Liver (tissue), 9 donors: Measurements from ENCODE around the gene TLE4. TPM values are rescaled to one million over a fixed set of nuclear protein-coding genes. Genes with fewer than 3 reads are reported as not detected.

Experiments used
- DNase-seq: peaks from one replicate; pipeline ENCODE4 v3.0.0-alpha.2; 2017; ENCODE audit warnings: low spot score
- H3K27ac ChIP-seq, 2 donors: one replicate each; pipeline ENCODE4 v1.7.0; 2013; ENCODE audit warnings: inconsistent platforms in 2 of 2, low read length in 2 of 2, control low read depth in 1 of 2, low read depth in 1 of 2, mild to moderate bottlenecking in 1 of 2
- H3K27me3 ChIP-seq, 4 donors: one replicate each; pipeline versions ENCODE4 v1.6.1 to v1.7.0; 2013; ENCODE audit warnings: low read length in 3 of 4, inconsistent platforms in 1 of 4, mild to moderate bottlenecking in 1 of 4, moderate library complexity in 1 of 4; ENCODE audit not compliant: control insufficient read depth in 4 of 4, insufficient read depth in 4 of 4
- H3K36me3 ChIP-seq, 4 donors: one replicate each; pipeline versions ENCODE4 v1.6.1 to v1.7.0; 2013; ENCODE audit warnings: low read length in 3 of 4, mild to moderate bottlenecking in 3 of 4, low read depth in 1 of 4, moderate library complexity in 1 of 4; ENCODE audit not compliant: control insufficient read depth in 4 of 4, insufficient read depth in 3 of 4
- H3K4me1 ChIP-seq, 4 donors: one replicate each; pipeline versions ENCODE4 v1.6.1 to v1.7.0; 2013; ENCODE audit warnings: low read length in 3 of 4, mild to moderate bottlenecking in 3 of 4, moderate library complexity in 1 of 4; ENCODE audit not compliant: control insufficient read depth in 4 of 4, insufficient read depth in 4 of 4
- H3K4me3 ChIP-seq, 3 donors: one replicate each; pipeline versions ENCODE4 v1.6.1 to v1.7.0; 2013; ENCODE audit warnings: low read length in 3 of 3, control low read depth in 1 of 3, low read depth in 1 of 3, mild to moderate bottlenecking in 1 of 3
- H3K9ac ChIP-seq, 2 donors: one replicate each; pipeline ENCODE4 v1.7.0; 2013; ENCODE audit warnings: low read length in 2 of 2, mild to moderate bottlenecking in 2 of 2, moderate library complexity in 2 of 2, control low read depth in 1 of 2, low read depth in 1 of 2
- H3K9me3 ChIP-seq, 4 donors: one replicate each; pipeline versions ENCODE4 v1.6.1 to v1.7.0; 2013; ENCODE audit warnings: low read length in 3 of 4; ENCODE audit not compliant: control insufficient read depth in 4 of 4
- EGR1 ChIP-seq, 2 donors: IDR thresholded peaks; 2 replicates each; pipeline ENCODE4 v1.6.1; 2016 to 2018; ENCODE audit warnings: antibody characterized with exemption in 2 of 2, low read depth in 2 of 2
- FOXA1 ChIP-seq: IDR thresholded peaks from 2 replicates; pipeline ENCODE4 v1.6.1; 2016; ENCODE audit warnings: antibody characterized with exemption
- FOXA2 ChIP-seq: IDR thresholded peaks from 2 replicates; pipeline ENCODE4 v1.6.1; 2016; ENCODE audit warnings: antibody characterized with exemption
- GABPA ChIP-seq, 2 donors: IDR thresholded peaks in 1 of 2; conservative IDR thresholded peaks in 1 of 2; 2 replicates each; pipeline ENCODE4 v1.6.1; 2016; ENCODE audit warnings: antibody characterized with exemption in 2 of 2, mild to moderate bottlenecking in 1 of 2, moderate library complexity in 1 of 2
- HNF4A ChIP-seq, 2 donors: conservative IDR thresholded peaks; 2 replicates each; pipeline ENCODE4 v1.6.1; 2016; ENCODE audit warnings: antibody characterized with exemption in 2 of 2, mild to moderate bottlenecking in 2 of 2
- HNF4G ChIP-seq: IDR thresholded peaks from 2 replicates; pipeline ENCODE4 v1.6.1; 2016; ENCODE audit warnings: antibody characterized with exemption
- JUND ChIP-seq, 2 donors: IDR thresholded peaks; 2 replicates each; pipeline ENCODE4 v1.6.1; 2016; ENCODE audit warnings: antibody characterized with exemption in 2 of 2
- RXRA ChIP-seq, 2 donors: IDR thresholded peaks; 2 replicates each; pipeline ENCODE4 v1.6.1; 2017 to 2018; ENCODE audit warnings: antibody characterized with exemption in 2 of 2, mild to moderate bottlenecking in 1 of 2
- TAF1 ChIP-seq: conservative IDR thresholded peaks from 2 replicates; pipeline ENCODE4 v1.6.1; 2016; ENCODE audit warnings: antibody characterized with exemption, mild to moderate bottlenecking
- YY1 ChIP-seq: IDR thresholded peaks from 2 replicates; pipeline ENCODE4 v1.6.1; 2016; ENCODE audit warnings: antibody characterized with exemption, mild to moderate bottlenecking
- WGBS: extraction: QIAGEN DNeasy Blood & Tissue Kit; methylation state at CpG from one replicate; pipeline ENCODE4 v1.1.7; 2013; 5-methylcytosine and 5-hydroxymethylcytosine counted together
- polyA plus RNA-seq, 2 donors: library from polyadenylated mRNA; stranded (reverse) in 1 of 2; unstranded in 1 of 2; fragments of 200-250 nt in 1 of 2; fragments of >200 nt in 1 of 2; fragmentation: Nextera tagmentation in 1 of 2; extraction: Ambion mirVana in 1 of 2; gene quantifications; one replicate each; pipeline versions ENCODE4 v1.2.1 to v1.2.3, GENCODE V29; 2013 to 2015
- total RNA-seq, 2 donors: library from RNA; depleted of rRNA; stranded (reverse); fragments of >200 nt; gene quantifications; one replicate each; pipeline ENCODE4 v1.2.3, GENCODE V29; 2014
- TF ChIP-seq, protein P1 (sequence below): IDR thresholded peaks from 2 replicates; pipeline ENCODE4 v1.6.1; 2016; ENCODE audit warnings: antibody characterized with exemption
- TF ChIP-seq, protein P2 (sequence below): IDR thresholded peaks from 2 replicates; pipeline ENCODE4 v1.6.1; 2016; ENCODE audit warnings: antibody characterized with exemption
- TF ChIP-seq, protein P3 (sequence below): IDR thresholded peaks from 2 replicates; pipeline ENCODE4 v1.6.1; 2016; ENCODE audit warnings: antibody characterized with exemption
- TF ChIP-seq, protein P4 (sequence below): fragments of 150-350 bp; IDR thresholded peaks from 2 replicates; pipeline ENCODE4 v1.5.1; 2017; ENCODE audit warnings: improper control_type of control experiment, low read depth, low read length; ENCODE audit not compliant: missing input control
- donor health status: healthy.
- donor health status: healthy.
- donor health status: healthy.
- donor health status: healthy.
- donor health status: healthy.

TLE4 gene
- total and polyA plus RNA-seq, 4 donors = 2.5 to 6.6 (median 4.7) TPM

DNA sequence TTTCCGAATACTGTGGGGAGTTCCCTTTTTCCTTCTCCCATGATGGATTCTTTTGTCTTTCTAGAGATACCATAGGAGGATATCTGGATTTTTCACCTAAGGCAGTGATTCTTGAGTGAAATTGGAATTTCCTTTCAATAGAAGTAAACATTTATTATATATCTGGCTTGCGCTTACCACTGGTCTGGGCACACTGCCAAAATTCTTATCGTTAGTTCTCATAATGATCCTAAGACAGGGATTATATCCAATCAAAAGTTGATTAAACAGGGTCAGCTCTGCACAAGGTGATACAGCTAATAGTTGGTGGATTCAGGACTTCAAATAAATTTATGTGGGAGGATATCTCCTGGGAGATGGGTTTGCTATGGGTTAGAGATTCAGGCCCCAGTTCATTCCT lies 9.6 kb downstream of the TLE4 start:
- Histone ChIP-seq H3K27me3 (no peaks in the 10 kb centered on the region), H3K4me1 (peaks cover 0 to 3% (median under 1%) of the 10 kb centered on the region in 4 donors), H3K4me3 (no peak overlapping the region), H3K9ac (no peak overlapping the region), H3K27ac (no peak overlapping the region), H3K36me3 (no peaks in the 10 kb centered on the region), H3K9me3 (no peaks in the 10 kb centered on the region)
- 61% methylated on average over 3 of the region's 3 CpGs for WGBS
- no peak for DNase-seq
- no peak for TF ChIP-seq FOXA2
- TF ChIP-seq JUND (IDR thresholded peaks at IDR 0.05) = no peak
- TF ChIP-seq HNF4A (conservative IDR thresholded peaks at IDR 0.05) = no peak
- TF ChIP-seq, protein P1, sequence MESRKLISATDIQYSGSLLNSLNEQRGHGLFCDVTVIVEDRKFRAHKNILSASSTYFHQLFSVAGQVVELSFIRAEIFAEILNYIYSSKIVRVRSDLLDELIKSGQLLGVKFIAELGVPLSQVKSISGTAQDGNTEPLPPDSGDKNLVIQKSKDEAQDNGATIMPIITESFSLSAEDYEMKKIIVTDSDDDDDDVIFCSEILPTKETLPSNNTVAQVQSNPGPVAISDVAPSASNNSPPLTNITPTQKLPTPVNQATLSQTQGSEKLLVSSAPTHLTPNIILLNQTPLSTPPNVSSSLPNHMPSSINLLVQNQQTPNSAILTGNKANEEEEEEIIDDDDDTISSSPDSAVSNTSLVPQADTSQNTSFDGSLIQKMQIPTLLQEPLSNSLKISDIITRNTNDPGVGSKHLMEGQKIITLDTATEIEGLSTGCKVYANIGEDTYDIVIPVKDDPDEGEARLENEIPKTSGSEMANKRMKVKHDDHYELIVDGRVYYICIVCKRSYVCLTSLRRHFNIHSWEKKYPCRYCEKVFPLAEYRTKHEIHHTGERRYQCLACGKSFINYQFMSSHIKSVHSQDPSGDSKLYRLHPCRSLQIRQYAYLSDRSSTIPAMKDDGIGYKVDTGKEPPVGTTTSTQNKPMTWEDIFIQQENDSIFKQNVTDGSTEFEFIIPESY = no peak
- no peak for TF ChIP-seq RXRA (IDR thresholded peaks at IDR 0.05)
- TF ChIP-seq HNF4G = no peak
- TF ChIP-seq GABPA (IDR thresholded peaks at IDR 0.05 in 1 of 2, conservative IDR thresholded peaks at IDR 0.05 in 1 of 2) = no peak
- TF ChIP-seq TAF1 = no peak
- TF ChIP-seq, protein P2, sequence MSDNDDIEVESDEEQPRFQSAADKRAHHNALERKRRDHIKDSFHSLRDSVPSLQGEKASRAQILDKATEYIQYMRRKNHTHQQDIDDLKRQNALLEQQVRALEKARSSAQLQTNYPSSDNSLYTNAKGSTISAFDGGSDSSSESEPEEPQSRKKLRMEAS = no peak
- TF ChIP-seq, protein P3, sequence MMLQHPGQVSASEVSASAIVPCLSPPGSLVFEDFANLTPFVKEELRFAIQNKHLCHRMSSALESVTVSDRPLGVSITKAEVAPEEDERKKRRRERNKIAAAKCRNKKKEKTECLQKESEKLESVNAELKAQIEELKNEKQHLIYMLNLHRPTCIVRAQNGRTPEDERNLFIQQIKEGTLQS = no peak
- TF ChIP-seq YY1 = no peak

DNA sequence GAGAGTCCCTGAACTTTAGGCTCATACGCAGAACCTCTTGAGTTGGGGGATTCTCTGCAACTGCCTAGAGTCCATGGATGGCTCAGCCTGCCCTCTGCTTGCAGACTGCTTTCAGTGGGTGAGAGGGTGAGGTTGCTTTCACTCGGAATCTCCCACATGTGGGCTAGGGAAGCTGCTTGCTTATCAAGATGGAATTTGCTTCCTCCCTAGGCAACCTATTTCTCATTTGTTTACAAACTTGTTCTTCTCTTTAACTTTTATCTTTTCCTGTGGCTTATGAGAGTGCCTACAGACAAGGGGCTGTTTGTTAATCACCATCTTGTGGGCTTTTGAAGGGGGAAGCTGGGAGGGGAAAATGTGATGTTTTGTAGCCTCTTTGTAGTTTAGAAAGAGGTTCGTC lies 10.0 kb downstream of the TLE4 start:
- no peaks in the 10 kb centered on the region for H3K9me3 ChIP-seq
- no peak overlapping the region for H3K4me3 ChIP-seq
- H3K36me3 ChIP-seq = no peaks in the 10 kb centered on the region
- 65% methylated on average over 3 of the region's 3 CpGs for WGBS
- TF ChIP-seq FOXA1 (no peak), TAF1 (no peak), EGR1 (IDR thresholded peaks at IDR 0.05; ENCODE audit: low read depth in 2 of 2) (no peak), FOXA2 (no peak), JUND (IDR thresholded peaks at IDR 0.05) (no peak), YY1 (no peak)
- TF ChIP-seq, protein P4, sequence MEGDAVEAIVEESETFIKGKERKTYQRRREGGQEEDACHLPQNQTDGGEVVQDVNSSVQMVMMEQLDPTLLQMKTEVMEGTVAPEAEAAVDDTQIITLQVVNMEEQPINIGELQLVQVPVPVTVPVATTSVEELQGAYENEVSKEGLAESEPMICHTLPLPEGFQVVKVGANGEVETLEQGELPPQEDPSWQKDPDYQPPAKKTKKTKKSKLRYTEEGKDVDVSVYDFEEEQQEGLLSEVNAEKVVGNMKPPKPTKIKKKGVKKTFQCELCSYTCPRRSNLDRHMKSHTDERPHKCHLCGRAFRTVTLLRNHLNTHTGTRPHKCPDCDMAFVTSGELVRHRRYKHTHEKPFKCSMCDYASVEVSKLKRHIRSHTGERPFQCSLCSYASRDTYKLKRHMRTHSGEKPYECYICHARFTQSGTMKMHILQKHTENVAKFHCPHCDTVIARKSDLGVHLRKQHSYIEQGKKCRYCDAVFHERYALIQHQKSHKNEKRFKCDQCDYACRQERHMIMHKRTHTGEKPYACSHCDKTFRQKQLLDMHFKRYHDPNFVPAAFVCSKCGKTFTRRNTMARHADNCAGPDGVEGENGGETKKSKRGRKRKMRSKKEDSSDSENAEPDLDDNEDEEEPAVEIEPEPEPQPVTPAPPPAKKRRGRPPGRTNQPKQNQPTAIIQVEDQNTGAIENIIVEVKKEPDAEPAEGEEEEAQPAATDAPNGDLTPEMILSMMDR = no peak
- TF ChIP-seq, protein P2 = no peak
- no peak overlapping the region for H3K27ac ChIP-seq
- H3K9ac ChIP-seq = no peak overlapping the region
- DNase-seq = no peak
- peaks cover 0 to 3% (median under 1%) of the 10 kb centered on the region in 4 donors for H3K4me1 ChIP-seq
- no peaks in the 10 kb centered on the region for H3K27me3 ChIP-seq
